Measurements from ENCODE around the gene HIRIP3. TPM values are rescaled to one million over a fixed set of nuclear protein-coding genes. Genes with fewer than 3 reads are reported as not detected.

The HIRIP3 gene
- total RNA-seq, 1 donor, result 3.9 TPM

GRCh38 chr16:30009085-30009862 is 13.9 kb upstream of the HIRIP3 start:
- Histone ChIP-seq H3K4me1 (ENCODE audit: insufficient read depth, low read length) (peaks cover 8% of the 10 kb centered on the region), H3K27me3 (ENCODE audit: insufficient read depth, low read length) (peaks cover 17% of the 10 kb centered on the region)

DNA sequence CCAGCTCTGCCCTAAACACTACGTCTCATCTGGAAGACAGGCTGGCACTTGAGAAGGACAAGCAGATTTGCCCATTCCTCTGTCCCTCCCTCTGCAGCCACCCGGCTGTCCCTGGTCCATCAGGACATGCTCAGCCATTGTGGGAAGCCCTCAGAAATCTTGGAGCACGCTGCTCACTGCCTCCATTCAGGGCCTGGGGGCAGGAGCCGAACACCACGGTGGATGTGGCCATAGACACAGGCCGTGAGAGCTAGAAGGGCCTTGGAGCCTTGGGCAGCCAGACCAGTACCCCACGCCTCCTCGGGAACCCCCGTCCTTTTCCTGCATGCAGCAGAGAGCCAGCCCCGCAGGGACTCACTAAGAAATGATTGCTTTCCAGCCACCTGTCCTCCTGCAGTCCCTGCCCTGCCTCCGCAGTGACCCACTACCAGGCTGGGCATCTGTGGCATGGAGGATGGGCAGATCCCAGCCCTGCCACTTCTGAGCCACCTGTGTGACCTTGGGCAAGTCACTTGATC is 12.0 kb upstream of the HIRIP3 start:
- no peak overlapping the region for H3K4me3 ChIP-seq (ENCODE audit: low read length)
- no peaks in the 10 kb centered on the region for H3K9me3 ChIP-seq (ENCODE audit: low read depth, low read length)
- peaks cover 17% of the 10 kb centered on the region for H3K27me3 ChIP-seq (ENCODE audit: insufficient read depth, low read length)
- peaks cover 8% of the 10 kb centered on the region for H3K4me1 ChIP-seq (ENCODE audit: insufficient read depth, low read length)

More at GRCh38 chr16:30009085-30009862, 13.9 kb upstream of the HIRIP3 start:
- H3K9me3 ChIP-seq (ENCODE audit: low read depth, low read length), result no peaks in the 10 kb centered on the region
- no peak overlapping the region for H3K4me3 ChIP-seq (ENCODE audit: low read length)

GRCh38 chr16:30006659-30007377 is 11.4 kb upstream of the HIRIP3 start:
- Histone ChIP-seq H3K9me3 (ENCODE audit: low read depth, low read length) (no peaks in the 10 kb centered on the region), H3K4me1 (ENCODE audit: insufficient read depth, low read length) (peaks cover 8% of the 10 kb centered on the region), H3K27me3 (ENCODE audit: insufficient read depth, low read length) (peaks cover 10% of the 10 kb centered on the region), H3K4me3 (ENCODE audit: low read length) (no peak overlapping the region)

- H3K4me1 ChIP-seq (ENCODE audit: insufficient read depth, low read length), result peaks cover 5% of the 10 kb centered on the region
- H3K27me3 ChIP-seq (ENCODE audit: insufficient read depth, low read length), result peaks cover 7% of the 10 kb centered on the region
- H3K9me3 ChIP-seq (ENCODE audit: low read depth, low read length), result no peaks in the 10 kb centered on the region
- H3K4me3 ChIP-seq (ENCODE audit: low read length), result no peak overlapping the region
Measured at GRCh38 chr16:30006095-30006473, 10.7 kb upstream of the HIRIP3 start.

DNA sequence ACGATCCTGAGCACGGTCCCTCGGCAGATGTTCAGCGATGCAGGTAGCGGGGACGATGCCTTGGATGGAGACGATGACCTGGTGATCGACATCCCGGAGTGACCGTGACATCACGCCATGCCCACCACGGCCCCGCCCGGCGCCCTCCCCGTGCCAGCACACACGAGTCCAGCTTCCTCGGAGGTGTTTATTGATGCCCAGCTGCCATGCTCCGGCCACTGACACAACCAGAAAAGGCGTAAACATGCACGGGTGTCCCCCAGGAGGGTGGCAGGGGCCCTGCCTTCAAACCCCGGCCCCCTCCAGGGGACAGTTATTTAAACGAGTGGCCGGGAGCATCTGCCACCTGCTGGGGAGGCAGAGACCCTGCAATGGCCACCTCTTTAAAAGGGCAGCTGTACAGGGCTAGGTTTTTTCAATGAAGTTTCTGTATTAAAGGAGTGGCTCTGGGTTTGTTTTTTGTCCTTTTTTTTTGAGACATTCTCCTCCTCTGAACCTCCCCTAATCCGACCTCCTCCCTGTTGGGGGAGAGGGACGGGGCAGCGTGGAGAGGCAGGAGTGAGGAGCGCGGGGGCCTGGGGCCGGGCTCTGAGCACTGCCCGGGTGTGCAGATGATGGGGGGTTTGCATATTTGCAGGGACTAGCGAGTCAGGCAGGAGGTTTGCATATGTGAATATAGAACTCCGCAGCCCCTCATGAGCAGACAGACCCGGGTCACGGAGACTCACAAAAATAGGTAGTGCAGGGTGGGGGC is 10.1 kb upstream of the HIRIP3 start:
- Histone ChIP-seq H3K9me3 (ENCODE audit: low read depth, low read length) (no peaks in the 10 kb centered on the region), H3K4me1 (ENCODE audit: insufficient read depth, low read length) (peaks cover 3% of the 10 kb centered on the region), H3K27me3 (ENCODE audit: insufficient read depth, low read length) (peaks cover 6% of the 10 kb centered on the region), H3K4me3 (ENCODE audit: low read length) (no peak overlapping the region)

- no peaks in the 10 kb centered on the region for H3K4me1 ChIP-seq (ENCODE audit: insufficient read depth, low read length)
- H3K27me3 ChIP-seq (ENCODE audit: insufficient read depth, low read length), result no peaks in the 10 kb centered on the region
- H3K9me3 ChIP-seq (ENCODE audit: low read depth, low read length), result no peaks in the 10 kb centered on the region
- no peak overlapping the region for H3K4me3 ChIP-seq (ENCODE audit: low read length)
Measured at GRCh38 chr16:30004811-30005242, 9.4 kb upstream of the HIRIP3 start.

DNA sequence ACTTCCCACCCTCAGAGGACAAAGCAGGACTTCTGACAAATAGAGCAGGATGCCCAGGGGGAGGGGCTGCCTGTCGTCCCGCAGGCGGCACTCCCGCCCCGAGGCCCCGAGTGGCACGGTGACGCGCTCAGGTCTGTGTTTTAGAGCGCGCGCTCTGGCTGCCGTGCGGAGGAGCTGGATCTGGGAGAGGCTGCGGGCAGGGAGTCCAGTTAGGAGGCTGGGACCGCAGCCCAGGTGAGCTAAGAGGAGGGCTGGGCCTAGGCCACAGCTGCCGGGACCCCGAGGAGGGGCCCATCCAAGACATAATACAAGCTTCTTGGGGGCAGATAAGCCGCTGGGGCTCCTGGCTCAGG is 9.0 kb upstream of the HIRIP3 start:
- H3K4me3 ChIP-seq (ENCODE audit: low read length), result no peak overlapping the region
- no peaks in the 10 kb centered on the region for H3K9me3 ChIP-seq (ENCODE audit: low read depth, low read length)
- no peaks in the 10 kb centered on the region for H3K27me3 ChIP-seq (ENCODE audit: insufficient read depth, low read length)
- H3K4me1 ChIP-seq (ENCODE audit: insufficient read depth, low read length), result no peaks in the 10 kb centered on the region

DNA sequence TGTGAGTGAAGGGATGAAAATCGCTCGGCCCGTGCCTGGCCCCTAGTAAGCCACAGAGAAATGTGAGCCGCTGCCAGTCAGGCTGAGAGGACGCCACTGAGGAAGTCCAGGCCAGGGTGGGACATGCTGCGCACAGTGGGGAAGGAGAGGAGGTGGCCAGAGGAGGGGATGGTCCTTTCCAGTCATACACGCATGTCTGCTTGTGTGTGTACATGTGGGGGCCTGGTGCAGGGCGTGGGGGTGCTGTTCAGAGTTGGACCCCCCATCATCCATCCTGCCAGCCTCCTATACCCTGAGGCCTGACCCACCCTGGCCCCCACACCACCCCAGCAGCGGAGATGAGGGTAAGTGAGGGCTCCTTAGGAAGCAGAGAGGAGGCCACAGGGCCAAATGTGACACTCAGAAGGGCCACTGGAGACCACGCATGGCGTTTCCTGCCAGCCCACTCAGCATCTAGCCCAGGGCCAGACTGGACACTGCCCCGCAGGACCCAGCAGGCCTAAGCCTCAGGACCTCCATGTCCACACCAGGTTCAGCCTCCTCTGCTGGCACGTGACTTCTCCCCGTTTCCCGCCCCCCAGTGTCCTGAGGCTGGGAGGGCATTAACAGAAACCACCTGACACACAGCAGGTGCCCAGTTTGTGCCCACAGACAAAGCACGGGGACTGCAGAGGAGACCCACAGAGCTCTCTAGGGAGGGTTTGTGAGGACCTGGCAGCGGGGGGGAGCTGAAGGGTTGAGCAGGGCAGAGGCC is 8.4 kb upstream of the HIRIP3 start:
- H3K9me3 ChIP-seq (ENCODE audit: low read depth, low read length), result no peaks in the 10 kb centered on the region
- H3K27me3 ChIP-seq (ENCODE audit: insufficient read depth, low read length), result no peaks in the 10 kb centered on the region

GRCh38 chr16:30002614-30003346 is 7.4 kb upstream of the HIRIP3 start:
- Histone ChIP-seq H3K9me3 (ENCODE audit: low read depth, low read length) (no peaks in the 10 kb centered on the region), H3K4me1 (ENCODE audit: insufficient read depth, low read length) (no peaks in the 10 kb centered on the region), H3K27me3 (ENCODE audit: insufficient read depth, low read length) (no peaks in the 10 kb centered on the region), H3K4me3 (ENCODE audit: low read length) (no peak overlapping the region)

More for the DNA sequence above, 8.4 kb upstream of the HIRIP3 start:
- Histone ChIP-seq H3K4me3 (ENCODE audit: low read length) (no peak overlapping the region), H3K4me1 (ENCODE audit: insufficient read depth, low read length) (no peaks in the 10 kb centered on the region)

DNA sequence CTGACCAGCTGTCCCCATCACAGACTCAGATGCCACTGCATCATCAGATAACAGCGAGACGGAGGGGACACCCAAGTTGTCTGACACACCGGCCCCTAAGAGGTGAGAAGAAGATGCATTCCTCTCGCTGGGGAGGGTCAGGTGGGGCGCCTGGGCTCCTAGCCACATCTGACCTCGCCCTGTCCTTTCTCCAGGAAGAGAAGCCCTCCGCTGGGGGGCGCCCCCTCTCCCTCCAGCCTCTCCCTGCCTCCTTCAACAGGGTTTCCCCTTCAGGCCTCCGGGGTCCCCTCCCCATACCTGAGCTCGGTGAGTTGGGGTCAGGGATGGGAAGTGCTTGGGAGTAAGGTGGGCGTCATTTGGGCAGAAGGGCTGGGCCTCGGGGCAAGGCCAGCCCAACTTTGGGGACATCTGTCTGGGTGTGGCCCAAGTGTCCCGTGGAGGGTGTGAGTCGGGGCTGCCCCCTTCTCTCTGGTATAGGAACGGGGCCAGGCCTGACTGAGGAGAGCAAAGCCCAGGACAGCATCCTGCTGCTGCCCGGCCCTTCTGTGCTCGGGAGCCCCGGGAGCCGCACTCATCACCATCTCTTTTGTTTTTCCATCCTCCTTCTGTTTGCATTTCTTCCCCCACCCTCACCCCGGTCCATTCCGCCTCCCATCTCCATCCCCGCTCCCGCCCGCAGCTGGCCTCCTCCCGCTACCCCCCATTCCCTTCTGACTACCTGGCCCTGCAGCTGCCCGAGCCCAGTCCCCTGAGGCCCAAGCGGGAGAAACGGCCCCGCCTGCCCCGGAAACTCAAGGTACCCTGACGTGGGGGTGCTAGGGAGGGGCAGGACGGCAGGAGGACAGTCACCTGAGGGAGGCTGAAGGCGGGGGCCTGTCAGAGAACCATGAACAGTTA is 5.6 kb upstream of the HIRIP3 start:
- H3K4me1 ChIP-seq (ENCODE audit: insufficient read depth, low read length), result peaks cover 10% of the 10 kb centered on the region
- no peaks in the 10 kb centered on the region for H3K9me3 ChIP-seq (ENCODE audit: low read depth, low read length)
- no peak overlapping the region for H3K4me3 ChIP-seq (ENCODE audit: low read length)
- H3K27me3 ChIP-seq (ENCODE audit: insufficient read depth, low read length), result no peaks in the 10 kb centered on the region

- no peaks in the 10 kb centered on the region for H3K9me3 ChIP-seq (ENCODE audit: low read depth, low read length)
- H3K4me3 ChIP-seq (ENCODE audit: low read length), result no peak overlapping the region
- H3K4me1 ChIP-seq (ENCODE audit: insufficient read depth, low read length), result peaks cover 16% of the 10 kb centered on the region
- H3K27me3 ChIP-seq (ENCODE audit: insufficient read depth, low read length), result no peaks in the 10 kb centered on the region
Measured at GRCh38 chr16:29999605-30000004, 4.2 kb upstream of the HIRIP3 start.

DNA sequence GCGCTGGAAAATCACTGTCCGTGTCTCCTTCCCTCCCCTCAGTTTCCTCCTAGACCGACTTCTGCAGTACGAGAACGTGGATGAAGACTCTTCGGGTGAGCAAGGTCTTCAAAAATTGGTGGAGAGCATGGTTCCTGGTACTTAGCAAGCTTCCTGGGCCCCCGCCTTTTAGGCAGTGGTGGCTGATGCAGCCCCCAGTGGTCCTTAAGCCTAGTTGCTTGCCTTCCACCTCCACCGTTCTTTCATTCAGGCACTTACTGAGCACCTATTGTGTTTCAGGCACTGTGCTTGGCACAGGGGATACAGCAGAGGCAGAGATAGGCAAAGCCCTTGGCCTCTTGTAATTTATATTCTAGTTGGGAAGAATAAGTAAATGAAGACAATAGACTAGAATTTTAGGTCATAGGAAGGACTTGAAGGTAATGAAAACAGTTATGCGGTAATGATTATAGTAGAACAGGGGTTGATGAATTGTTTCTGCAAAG is 1.4 kb upstream of the HIRIP3 start:
- H3K4me3 ChIP-seq (ENCODE audit: low read length), result peak overlapping the region; percentile 96
- no peaks in the 10 kb centered on the region for H3K9me3 ChIP-seq (ENCODE audit: low read depth, low read length)
- peaks cover 28% of the 10 kb centered on the region for H3K4me1 ChIP-seq (ENCODE audit: insufficient read depth, low read length)
- H3K27me3 ChIP-seq (ENCODE audit: insufficient read depth, low read length), result no peaks in the 10 kb centered on the region

Measured in mononuclear cell (primary cell).